ENCODE data around the gene RABGAP1L.

RABGAP1L gene

GRCh38 chr1:174935961-174936727 lies 776.8 kb downstream of the RABGAP1L start:
- FAIRE-seq (peak; percentile 56), DNase-seq (ENCODE audit: insufficient read length, low spot score) (no peak)
- no peak for TF ChIP-seq CTCF (IDR thresholded peaks at IDR 0.05; ENCODE audit: insufficient read depth, missing control alignments)

- TF ChIP-seq CTCF (IDR thresholded peaks at IDR 0.05; ENCODE audit: insufficient read depth, missing control alignments), result no peak
- DNase-seq (ENCODE audit: insufficient read length, low spot score), result no peak
Observed at GRCh38 chr1:174938281-174939007, 779.1 kb downstream of the RABGAP1L start.

GRCh38 chr1:174939775-174940545 lies 780.6 kb downstream of the RABGAP1L start:
- peak; percentile 80 for FAIRE-seq
- no peak for TF ChIP-seq CTCF (IDR thresholded peaks at IDR 0.05; ENCODE audit: insufficient read depth, missing control alignments)
- DNase-seq (ENCODE audit: insufficient read length, low spot score), result no peak

More at GRCh38 chr1:174938281-174939007, 779.1 kb downstream of the RABGAP1L start:
- no peak for FAIRE-seq

- FAIRE-seq (no peak), DNase-seq (ENCODE audit: insufficient read length, low spot score) (no peak)
- TF ChIP-seq CTCF (IDR thresholded peaks at IDR 0.05; ENCODE audit: insufficient read depth, missing control alignments), result no peak
Observed at GRCh38 chr1:174940646-174941175, 781.4 kb downstream of the RABGAP1L start.

GRCh38 chr1:174942547-174943255 lies 783.4 kb downstream of the RABGAP1L start:
- no peak for TF ChIP-seq CTCF (IDR thresholded peaks at IDR 0.05; ENCODE audit: insufficient read depth, missing control alignments)
- DNase-seq (ENCODE audit: insufficient read length, low spot score), result no peak
- no peak for FAIRE-seq

- DNase-seq (ENCODE audit: insufficient read length, low spot score) (no peak), FAIRE-seq (peak; percentile 97)
- no peak for TF ChIP-seq CTCF (IDR thresholded peaks at IDR 0.05; ENCODE audit: insufficient read depth, missing control alignments)
Observed at GRCh38 chr1:174946031-174946430, 786.7 kb downstream of the RABGAP1L start.
